ENCODE measurements around the gene SPATA2L.
"Not testable (repeated sequence)": the region's sequence is repeated elsewhere in the genome, so short reads cannot be mapped to it uniquely, and the experiment has no call there.

GRCh38 chr16:89671565-89671964, 29.9 kb downstream of the SPATA2L start:
- TF ChIP-seq, protein P1, sequence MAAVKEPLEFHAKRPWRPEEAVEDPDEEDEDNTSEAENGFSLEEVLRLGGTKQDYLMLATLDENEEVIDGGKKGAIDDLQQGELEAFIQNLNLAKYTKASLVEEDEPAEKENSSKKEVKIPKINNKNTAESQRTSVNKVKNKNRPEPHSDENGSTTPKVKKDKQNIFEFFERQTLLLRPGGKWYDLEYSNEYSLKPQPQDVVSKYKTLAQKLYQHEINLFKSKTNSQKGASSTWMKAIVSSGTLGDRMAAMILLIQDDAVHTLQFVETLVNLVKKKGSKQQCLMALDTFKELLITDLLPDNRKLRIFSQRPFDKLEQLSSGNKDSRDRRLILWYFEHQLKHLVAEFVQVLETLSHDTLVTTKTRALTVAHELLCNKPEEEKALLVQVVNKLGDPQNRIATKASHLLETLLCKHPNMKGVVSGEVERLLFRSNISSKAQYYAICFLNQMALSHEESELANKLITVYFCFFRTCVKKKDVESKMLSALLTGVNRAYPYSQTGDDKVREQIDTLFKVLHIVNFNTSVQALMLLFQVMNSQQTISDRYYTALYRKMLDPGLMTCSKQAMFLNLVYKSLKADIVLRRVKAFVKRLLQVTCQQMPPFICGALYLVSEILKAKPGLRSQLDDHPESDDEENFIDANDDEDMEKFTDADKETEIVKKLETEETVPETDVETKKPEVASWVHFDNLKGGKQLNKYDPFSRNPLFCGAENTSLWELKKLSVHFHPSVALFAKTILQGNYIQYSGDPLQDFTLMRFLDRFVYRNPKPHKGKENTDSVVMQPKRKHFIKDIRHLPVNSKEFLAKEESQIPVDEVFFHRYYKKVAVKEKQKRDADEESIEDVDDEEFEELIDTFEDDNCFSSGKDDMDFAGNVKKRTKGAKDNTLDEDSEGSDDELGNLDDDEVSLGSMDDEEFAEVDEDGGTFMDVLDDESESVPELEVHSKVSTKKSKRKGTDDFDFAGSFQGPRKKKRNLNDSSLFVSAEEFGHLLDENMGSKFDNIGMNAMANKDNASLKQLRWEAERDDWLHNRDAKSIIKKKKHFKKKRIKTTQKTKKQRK (IDR thresholded peaks at IDR 0.05; ENCODE audit: low read depth, low read length), result not testable (repeated sequence)
- TF ChIP-seq, protein P2, sequence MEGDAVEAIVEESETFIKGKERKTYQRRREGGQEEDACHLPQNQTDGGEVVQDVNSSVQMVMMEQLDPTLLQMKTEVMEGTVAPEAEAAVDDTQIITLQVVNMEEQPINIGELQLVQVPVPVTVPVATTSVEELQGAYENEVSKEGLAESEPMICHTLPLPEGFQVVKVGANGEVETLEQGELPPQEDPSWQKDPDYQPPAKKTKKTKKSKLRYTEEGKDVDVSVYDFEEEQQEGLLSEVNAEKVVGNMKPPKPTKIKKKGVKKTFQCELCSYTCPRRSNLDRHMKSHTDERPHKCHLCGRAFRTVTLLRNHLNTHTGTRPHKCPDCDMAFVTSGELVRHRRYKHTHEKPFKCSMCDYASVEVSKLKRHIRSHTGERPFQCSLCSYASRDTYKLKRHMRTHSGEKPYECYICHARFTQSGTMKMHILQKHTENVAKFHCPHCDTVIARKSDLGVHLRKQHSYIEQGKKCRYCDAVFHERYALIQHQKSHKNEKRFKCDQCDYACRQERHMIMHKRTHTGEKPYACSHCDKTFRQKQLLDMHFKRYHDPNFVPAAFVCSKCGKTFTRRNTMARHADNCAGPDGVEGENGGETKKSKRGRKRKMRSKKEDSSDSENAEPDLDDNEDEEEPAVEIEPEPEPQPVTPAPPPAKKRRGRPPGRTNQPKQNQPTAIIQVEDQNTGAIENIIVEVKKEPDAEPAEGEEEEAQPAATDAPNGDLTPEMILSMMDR (IDR thresholded peaks at IDR 0.05 in 2 of 3, conservative IDR thresholded peaks at IDR 0.05 in 1 of 3; ENCODE audit: control insufficient read depth in 2 of 3, extremely low read depth in 1 of 3, insufficient read depth in 1 of 3, low read depth in 3 of 3, low read length in 3 of 3), result not testable (repeated sequence)
- TF ChIP-seq SUZ12 (IDR thresholded peaks at IDR 0.05; ENCODE audit: unreplicated experiment); POLR2A (IDR thresholded peaks at IDR 0.05; ENCODE audit: low read depth, low read length); SMC3 (IDR thresholded peaks at IDR 0.05; ENCODE audit: borderline replicate concordance, low read length); ZNF24 (IDR thresholded peaks at IDR 0.05); ELK1 (IDR thresholded peaks at IDR 0.05; ENCODE audit: low read depth, low read length); TCF7 (IDR thresholded peaks at IDR 0.05; ENCODE audit: borderline replicate concordance); HDGF (IDR thresholded peaks at IDR 0.05); JUND (IDR thresholded peaks at IDR 0.05; ENCODE audit: low read depth, low read length): not testable (repeated sequence)
- TF ChIP-seq, protein P3, sequence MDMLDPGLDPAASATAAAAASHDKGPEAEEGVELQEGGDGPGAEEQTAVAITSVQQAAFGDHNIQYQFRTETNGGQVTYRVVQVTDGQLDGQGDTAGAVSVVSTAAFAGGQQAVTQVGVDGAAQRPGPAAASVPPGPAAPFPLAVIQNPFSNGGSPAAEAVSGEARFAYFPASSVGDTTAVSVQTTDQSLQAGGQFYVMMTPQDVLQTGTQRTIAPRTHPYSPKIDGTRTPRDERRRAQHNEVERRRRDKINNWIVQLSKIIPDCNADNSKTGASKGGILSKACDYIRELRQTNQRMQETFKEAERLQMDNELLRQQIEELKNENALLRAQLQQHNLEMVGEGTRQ (IDR thresholded peaks at IDR 0.05; ENCODE audit: borderline replicate concordance, low read depth, low read length), result not testable (repeated sequence)
